PC-3 (cell line): ENCODE results near the gene NKAIN2.

Experiments used
- CTCF ChIP-seq: fragments of 300-600 bp; sonication (generic); conservative IDR thresholded peaks from 2 replicates; pipeline ENCODE4 v1.5.1; 2017; ENCODE audit warnings: antibody characterized with exemption, low read depth, mild to moderate bottlenecking, low read length
- EZH2phosphoT487 ChIP-seq: fragments of 300-600 bp; sonication (generic); IDR thresholded peaks from 2 replicates; pipeline ENCODE4 v1.6.1; 2018; ENCODE audit warnings: mild to moderate bottlenecking, antibody characterized with exemption, low read length, borderline replicate concordance

- TF ChIP-seq CTCF (no peak), EZH2phosphoT487 (no peak)
Observed at GRCh38 chr6:124772733-124773319, 969.2 kb downstream of the NKAIN2 start.
